Fibroblast of skin of abdomen (primary cell): ENCODE results near the gene ESAM.

ENCODE experiments used
- DNase-seq: peaks from one replicate; pipeline ENCODE4 v3.0.0-alpha.2; 2013

The ESAM gene

GRCh38 chr11:124727474-124727873 is 34.6 kb downstream of the ESAM start:
- no peak for DNase-seq

DNA sequence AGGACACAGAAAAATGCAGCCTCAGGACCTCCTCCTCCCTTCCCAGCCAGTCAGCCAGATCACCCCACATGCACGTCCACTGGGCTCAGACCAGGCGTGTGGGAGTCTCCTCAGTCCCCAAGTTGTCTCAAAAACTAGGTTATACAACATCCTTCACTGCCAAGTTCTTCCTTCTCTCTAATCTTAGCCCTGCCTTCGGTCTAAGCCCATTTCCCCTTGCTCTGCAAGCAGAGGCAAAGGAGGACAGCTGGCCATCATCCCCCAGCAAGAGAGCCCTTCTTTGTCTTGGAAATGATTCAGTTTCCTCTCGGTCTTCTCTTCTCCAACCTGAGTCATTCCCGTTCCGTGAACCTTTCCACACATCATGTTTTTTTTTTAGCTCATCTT is 36.4 kb downstream of the ESAM start:
- peak; percentile 47 for DNase-seq

DNA sequence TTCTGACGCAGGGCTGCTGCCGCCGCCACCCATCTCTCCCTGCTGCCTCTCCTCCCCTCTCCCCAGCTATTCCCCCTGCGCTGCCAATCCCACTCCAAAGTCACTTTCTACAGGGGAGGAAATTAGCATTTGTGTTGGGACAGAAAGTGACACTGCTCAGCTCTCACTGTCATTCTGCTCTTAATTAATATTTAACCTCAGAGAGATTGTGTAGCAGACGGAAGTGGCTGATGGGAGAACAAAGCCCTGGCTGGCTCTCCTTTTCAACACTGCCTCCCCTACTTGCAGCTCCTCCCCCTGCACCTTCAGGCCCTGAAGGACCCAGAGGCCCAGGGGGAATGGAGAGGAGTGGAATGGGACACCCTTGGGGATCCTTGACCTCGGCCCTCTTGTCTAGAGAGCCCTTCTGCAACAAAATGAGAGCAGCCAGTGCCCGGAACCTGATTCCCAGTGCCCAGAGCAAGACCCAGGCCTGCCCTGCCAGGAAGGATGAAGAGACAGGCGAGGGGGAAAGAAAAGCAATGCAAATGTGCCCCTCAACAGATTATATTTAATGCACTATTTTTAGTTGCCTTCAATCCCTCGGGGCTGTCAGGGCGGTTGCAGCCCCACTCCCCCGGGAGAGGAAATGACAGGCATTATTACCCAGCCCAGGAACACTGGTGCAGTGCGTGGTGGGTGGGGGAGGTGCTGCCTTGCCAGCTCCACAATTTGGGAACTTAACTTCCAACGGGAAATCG is 36.9 kb downstream of the ESAM start:
- no peak for DNase-seq

DNA sequence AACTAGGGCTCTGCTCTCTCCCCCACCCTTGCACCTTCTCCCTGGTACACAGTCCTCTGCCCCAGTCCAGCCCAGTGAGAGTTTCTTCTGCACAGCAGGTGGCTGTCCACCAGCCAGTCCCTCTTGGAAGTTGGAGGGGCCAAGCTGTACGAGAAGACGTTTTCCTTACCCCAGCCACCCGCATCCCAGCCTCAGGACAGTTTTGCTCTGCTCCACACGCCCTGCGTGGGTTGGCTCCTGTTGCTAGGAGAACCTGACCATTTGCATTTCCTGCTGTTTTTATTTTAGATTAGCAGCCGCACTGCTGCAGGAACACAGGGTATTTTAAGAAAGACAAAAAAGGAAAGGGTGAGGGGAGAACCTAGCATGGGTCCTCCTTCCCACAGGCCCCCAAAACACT is 39.9 kb downstream of the ESAM start:
- no peak for DNase-seq

DNA sequence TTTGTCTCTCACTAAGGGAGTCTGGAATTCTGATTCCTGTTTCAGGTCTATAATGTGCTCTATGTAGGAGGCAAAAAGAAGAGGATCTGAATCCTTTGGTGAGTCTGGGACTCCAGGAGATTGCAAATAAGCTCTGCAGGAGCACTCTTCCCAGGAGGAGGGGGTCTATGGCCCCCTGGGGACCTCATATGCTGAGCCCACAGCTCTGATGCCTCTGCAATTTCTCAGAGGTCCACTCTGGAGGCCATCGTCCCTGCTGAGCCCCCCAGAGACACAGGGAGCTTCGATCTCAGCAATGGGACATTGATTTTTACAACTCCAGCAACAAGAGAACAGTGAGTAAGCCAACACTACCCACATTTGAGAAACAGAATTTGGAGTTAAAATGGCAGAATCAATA is 42.6 kb downstream of the ESAM start:
- no peak for DNase-seq

DNA sequence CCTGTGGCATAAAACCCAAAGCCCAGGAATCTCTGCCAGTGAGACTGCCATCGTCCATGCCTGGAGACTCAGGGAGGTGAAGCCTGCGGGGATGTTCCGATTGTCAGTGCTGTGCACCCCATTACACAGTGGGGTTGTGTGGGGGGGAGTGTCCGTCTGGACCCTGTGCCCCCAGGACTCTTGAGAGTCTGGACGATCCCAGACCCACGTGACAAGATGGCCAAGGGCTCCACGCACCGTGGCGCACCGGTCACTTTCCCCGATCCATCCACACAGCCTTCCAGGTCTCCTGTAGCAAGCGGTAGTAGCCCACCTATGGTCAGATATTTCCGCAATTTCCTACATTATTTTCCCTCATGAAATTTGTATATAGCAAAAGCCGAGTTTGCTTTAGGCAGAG is 43.3 kb downstream of the ESAM start:
- DNase-seq: no peak

- peak; percentile 19 for DNase-seq
Measured at GRCh38 chr11:124717786-124718651, 44.1 kb downstream of the ESAM start.

DNA sequence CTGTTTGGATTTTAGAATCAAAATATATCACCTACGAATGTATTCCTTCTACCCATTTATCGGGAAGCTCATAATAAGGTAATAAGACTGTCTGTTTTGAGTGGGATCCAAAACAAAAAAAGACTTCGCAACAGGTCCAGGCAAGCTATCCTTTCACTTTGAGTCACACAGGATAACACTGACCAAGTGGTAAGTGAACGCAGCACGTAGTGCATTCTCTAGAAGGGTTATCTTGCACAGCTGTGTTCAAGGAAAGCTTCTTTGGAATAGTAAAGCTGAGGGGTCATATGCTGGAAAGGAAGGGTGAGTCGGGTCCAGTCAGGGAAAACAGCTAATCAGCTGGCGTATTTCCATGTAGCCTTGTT is 44.7 kb downstream of the ESAM start:
- DNase-seq: no peak

DNA sequence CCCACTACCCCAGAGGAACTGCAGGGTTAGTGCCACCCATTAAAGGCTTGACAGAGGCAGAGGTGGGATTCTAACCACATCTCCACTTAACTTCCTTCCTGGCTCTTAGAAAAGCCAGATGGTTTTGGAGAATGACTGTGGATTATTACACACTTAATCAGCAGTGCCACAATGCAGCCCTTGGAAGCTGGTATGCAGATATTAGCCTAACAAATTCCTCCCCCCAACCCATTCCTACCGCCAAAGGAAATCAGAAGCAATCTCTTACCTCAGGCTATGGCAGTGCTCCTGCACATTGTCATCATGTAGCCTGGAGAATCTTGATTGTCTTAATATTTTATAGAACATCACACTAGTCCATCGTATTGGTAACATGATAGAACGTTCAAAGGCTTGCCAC is 45.5 kb downstream of the ESAM start:
- DNase-seq: peak; percentile 34

GRCh38 chr11:124712392-124712791 is 49.7 kb downstream of the ESAM start:
- no peak for DNase-seq

DNA sequence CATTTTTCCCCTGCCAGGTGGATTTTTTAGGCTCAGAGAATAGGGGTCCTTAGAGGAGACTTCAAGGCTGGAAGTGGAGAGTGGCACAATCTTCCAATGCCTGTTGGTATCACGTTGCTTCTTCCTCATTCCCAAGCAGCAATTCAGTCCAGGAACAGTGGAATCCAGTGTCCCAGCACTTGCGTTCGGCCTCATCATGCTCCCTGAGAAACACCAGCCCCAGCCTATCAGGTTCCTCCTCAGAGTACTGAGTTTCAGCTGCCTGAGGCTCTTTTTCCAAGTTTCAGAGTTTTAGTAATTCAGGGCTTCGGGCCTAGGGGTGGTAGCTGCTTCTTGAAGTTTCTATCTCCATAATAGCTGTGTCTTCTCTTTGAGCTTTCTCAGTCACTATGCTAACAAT is 54.3 kb downstream of the ESAM start:
- no peak for DNase-seq
